HepG2 (cell line): ENCODE data around the gene PYGL. TPM values are rescaled to one million over a fixed set of nuclear protein-coding genes. Genes with fewer than 3 reads are reported as not detected.

Experiments used
- ARID2 ChIP-seq: sonication (generic); formaldehyde crosslinking; IDR thresholded peaks from 2 replicates; pipeline ENCODE4 v1.8.1; 2022; ENCODE audit warnings: mild to moderate bottlenecking, missing genetic modification reagents, borderline replicate concordance
- ATF1 ChIP-seq: IDR thresholded peaks from 2 replicates; pipeline ENCODE4 v1.6.1; 2016; ENCODE audit warnings: mild to moderate bottlenecking, control low read depth
- ATRX ChIP-seq: sonication (generic); formaldehyde crosslinking; IDR thresholded peaks from 2 replicates; pipeline ENCODE4 v1.4.0; 2020; ENCODE audit warnings: missing genetic modification reagents, borderline replicate concordance
- CBX5 ChIP-seq: sonication (generic); formaldehyde crosslinking; IDR thresholded peaks from 2 replicates; pipeline ENCODE4 v1.4.0; 2020; ENCODE audit warnings: missing genetic modification reagents, borderline replicate concordance
- CENPX ChIP-seq: sonication (generic); formaldehyde crosslinking; IDR thresholded peaks from 2 replicates; pipeline ENCODE4 v1.9.0; 2021; ENCODE audit warnings: mild to moderate bottlenecking, missing genetic modification reagents, moderate library complexity
- FOSL1 ChIP-seq: sonication (generic); formaldehyde crosslinking; IDR thresholded peaks from 2 replicates; pipeline ENCODE4 v1.9.0; 2021; ENCODE audit warnings: missing genetic modification reagents, borderline replicate concordance
- GABPB1 ChIP-seq: IDR thresholded peaks from 2 replicates; pipeline ENCODE4 v1.6.1; 2016; ENCODE audit warnings: mild to moderate bottlenecking, missing genetic modification reagents, moderate library complexity, missing compliant biosample characterization
- HMGXB3 ChIP-seq: sonication (generic); formaldehyde crosslinking; IDR thresholded peaks from 2 replicates; pipeline ENCODE4 v1.4.0; 2020; ENCODE audit warnings: missing genetic modification reagents, borderline replicate concordance
- MAFF ChIP-seq: IDR thresholded peaks from 2 replicates; pipeline ENCODE4 v1.6.1; 2011; ENCODE audit warnings: low read depth, low read length, improper control_type of control experiment
- NBN ChIP-seq: fragments of 450-650 bp; conservative IDR thresholded peaks from 2 replicates; pipeline ENCODE4 v1.6.1; 2017
- RBM22 ChIP-seq: fragments of 200-400 bp; formaldehyde crosslinking; optimal IDR thresholded peaks from 2 replicates; pipeline ENCODE3; 2017; ENCODE audit warnings: mild to moderate bottlenecking, low read length, moderate library complexity
- SMAD3 ChIP-seq: sonication (generic); formaldehyde crosslinking; IDR thresholded peaks from 2 replicates; pipeline ENCODE4 v1.4.0; 2020; ENCODE audit warnings: missing genetic modification reagents
- SRSF4 ChIP-seq: fragments of 200-400 bp; formaldehyde crosslinking; IDR thresholded peaks from one replicate; pipeline ENCODE4 v1.6.1; 2018; ENCODE audit warnings: mild to moderate bottlenecking, low read depth, low read length, moderate library complexity; ENCODE audit not compliant: poor library complexity, severe bottlenecking
- TCF7L2 ChIP-seq: IDR thresholded peaks from 2 replicates; pipeline ENCODE4 v1.6.1; 2011; ENCODE audit warnings: mild to moderate bottlenecking, low read depth, low read length, moderate library complexity
- ZBTB20 ChIP-seq: sonication (generic); formaldehyde crosslinking; IDR thresholded peaks from 2 replicates; pipeline ENCODE4 v1.8.1; 2023; ENCODE audit warnings: missing genetic modification reagents, low read depth, mild to moderate bottlenecking, borderline replicate concordance
- ZBTB34 ChIP-seq: sonication (generic); formaldehyde crosslinking; IDR thresholded peaks from 2 replicates; pipeline ENCODE4 v1.8.0; 2022; ENCODE audit warnings: mild to moderate bottlenecking, missing genetic modification reagents
- ZBTB38 ChIP-seq: sonication (generic); formaldehyde crosslinking; IDR thresholded peaks from 2 replicates; pipeline ENCODE4 v1.5.1; 2020; ENCODE audit warnings: mild to moderate bottlenecking, missing genetic modification reagents
- ZNF280B ChIP-seq: sonication (generic); formaldehyde crosslinking; IDR thresholded peaks from 2 replicates; pipeline ENCODE4 v1.5.0; 2020; ENCODE audit warnings: missing genetic modification reagents, mild to moderate bottlenecking, borderline replicate concordance
- ZNF598 ChIP-seq: sonication (generic); formaldehyde crosslinking; IDR thresholded peaks from 2 replicates; pipeline ENCODE4 v1.5.1; 2020; ENCODE audit warnings: mild to moderate bottlenecking, missing genetic modification reagents, borderline replicate concordance
- ZNF660 ChIP-seq: sonication (generic); formaldehyde crosslinking; IDR thresholded peaks from 2 replicates; pipeline ENCODE4 v1.5.1; 2020; ENCODE audit warnings: mild to moderate bottlenecking, low read depth, missing genetic modification reagents, borderline replicate concordance
- ZNF761 ChIP-seq: sonication (generic); formaldehyde crosslinking; conservative IDR thresholded peaks from 2 replicates; pipeline ENCODE4 v1.4.0; 2020; ENCODE audit warnings: mild to moderate bottlenecking, missing genetic modification reagents
- ZNF777 ChIP-seq: sonication (generic); formaldehyde crosslinking; IDR thresholded peaks from 2 replicates; pipeline ENCODE4 v1.4.0; 2020; ENCODE audit warnings: missing genetic modification reagents
- ZNF788 ChIP-seq: sonication (generic); formaldehyde crosslinking; IDR thresholded peaks from 2 replicates; pipeline ENCODE4 v1.5.0; 2020; ENCODE audit warnings: mild to moderate bottlenecking, missing genetic modification reagents, borderline replicate concordance
- ZSCAN9 ChIP-seq: IDR thresholded peaks from 2 replicates; pipeline ENCODE4 v1.6.1; 2016; ENCODE audit warnings: borderline replicate concordance
- polyA plus RNA-seq, 8 experiments: library from polyadenylated mRNA; depleted of rRNA in 3 of 8; stranded (reverse) in 7 of 8; unstranded in 1 of 8; fragments of >200 nt; fragmentation: Illumina TruSeq in 4 of 8; extraction: Trizol in 4 of 8; gene quantifications; 2 replicates each; pipeline versions ENCODE4 v1.2.1 to v1.2.3, GENCODE V29; 2011 to 2016; ENCODE audit warnings: low read depth in 4 of 8, missing spikeins in 1 of 8, mixed read lengths in 1 of 8; ENCODE audit not compliant: insufficient read depth in 1 of 8
- total RNA-seq, 5 experiments: library from RNA; depleted of rRNA; stranded (reverse); fragments of >200 nt; fragmentation: Illumina TruSeq; extraction: Trizol; gene quantifications; 2 replicates each; pipeline ENCODE4 v1.2.3, GENCODE V29; 2016; ENCODE audit warnings: low read depth in 1 of 5

PYGL gene
- total and polyA plus RNA-seq, 2 of the 13 experiments (the other 11 are each of a cell fraction or from before 2014, with no cell fraction given): 98.4 to 110 TPM

- TF ChIP-seq ZNF280B (CRISPR knock-in tag) (0 out of 2 replicates have a peak, but pooled peaks have one; percentile 20), ZBTB38 (CRISPR knock-in tag) (peak; percentile 70), SRSF4 (no peak), HMGXB3 (CRISPR knock-in tag) (no peak), ZNF788 (peak; percentile 50; the same call in 1 of the 2 replicates), CBX5 (CRISPR knock-in tag) (no peak), ZNF777 (CRISPR knock-in tag) (no peak; the same call in 1 of the 2 replicates), ZSCAN9 (no peak), GABPB1 (CRISPR knock-in tag) (peak; percentile 78), MAFF (no peak), RBM22 (no peak), ATRX (CRISPR knock-in tag) (no peak), ZBTB20 (no peak; the same call in 1 of the 2 replicates), ZNF598 (CRISPR knock-in tag) (peak; percentile 1; the same call in 1 of the 2 replicates), ARID2 (CRISPR knock-in tag) (no peak), CENPX (CRISPR knock-in tag) (no peak), SMAD3 (no peak), FOSL1 (CRISPR knock-in tag) (no peak), ZBTB34 (CRISPR knock-in tag) (no peak), ZNF761 (no peak), ZNF660 (CRISPR knock-in tag) (no peak), ATF1 (CRISPR knock-in tag) (no peak), TCF7L2 (no peak), NBN (no peak)
These were observed at the start of gene PYGL (continued) for GRCh38 chr14:50943943-50944646.
